ENCODE data around the gene NCAM2. TPM values are rescaled to one million over a fixed set of nuclear protein-coding genes. Genes with fewer than 3 reads are reported as not detected.

Gene NCAM2
- total RNA-seq, 1 experiment from 2014 or later = 2.4 TPM

GRCh38 chr21:21468003-21468402 lies 469.8 kb downstream of the NCAM2 start:
- Histone ChIP-seq H4K20me1 (ENCODE audit: low read length) (no peaks in the 10 kb centered on the region), H3F3A (ENCODE audit: low read length, unreplicated experiment) (no peaks in the 10 kb centered on the region), H3K27ac (ENCODE audit: low read length) (no peak overlapping the region), H3K4me2 (ENCODE audit: low read length) (no peak overlapping the region), H3K36me3 (ENCODE audit: low read depth, low read length) (no peaks in the 10 kb centered on the region), H3K4me1 (ENCODE audit: insufficient read depth, low read length) (no peaks in the 10 kb centered on the region), H3K9me3 (ENCODE audit: low read length) (no peaks in the 10 kb centered on the region), H3K9me2 (replicated peaks; ENCODE audit: low read length) (no peaks in the 10 kb centered on the region), H3K79me2 (ENCODE audit: low read length) (no peaks in the 10 kb centered on the region), H3K27me3 (ENCODE audit: low read length) (no peaks in the 10 kb centered on the region), H3K4me3 (ENCODE audit: low read length) (no peak overlapping the region), H2AFZ (ENCODE audit: low read length) (no peak overlapping the region), H3K9ac (ENCODE audit: low read length) (no peak overlapping the region)
- no peak for TF ChIP-seq EZH2 (IDR thresholded peaks at IDR 0.05; ENCODE audit: low read length, unreplicated experiment)
- intact Hi-C loops (cut with micrococcal nuclease) = no loop called here
- no peak for ATAC-seq
- CTCF ChIA-PET = no interaction called here
- POLR2A ChIA-PET (ENCODE audit: unreplicated experiment) = no interaction called here
- BruUV-seq (replicated peaks) = no TSS peak
- DNase-seq = no peak

GRCh38 chr21:21481239-21481638 lies 483.0 kb downstream of the NCAM2 start:
- Histone ChIP-seq H3K4me2 (ENCODE audit: low read length) (no peak overlapping the region), H3K9ac (ENCODE audit: low read length) (no peak overlapping the region), H3F3A (ENCODE audit: low read length, unreplicated experiment) (no peaks in the 10 kb centered on the region), H3K4me1 (ENCODE audit: insufficient read depth, low read length) (no peaks in the 10 kb centered on the region), H2AFZ (ENCODE audit: low read length) (no peak overlapping the region), H3K4me3 (ENCODE audit: low read length) (no peak overlapping the region), H3K79me2 (ENCODE audit: low read length) (no peaks in the 10 kb centered on the region), H3K36me3 (ENCODE audit: low read depth, low read length) (no peaks in the 10 kb centered on the region), H3K9me3 (ENCODE audit: low read length) (0 out of 2 replicates have a peak, but pooled peaks cover 3% of the 10 kb centered on the region), H3K27me3 (ENCODE audit: low read length) (no peaks in the 10 kb centered on the region), H3K9me2 (replicated peaks; ENCODE audit: low read length) (no peaks in the 10 kb centered on the region), H4K20me1 (ENCODE audit: low read length) (no peaks in the 10 kb centered on the region), H3K27ac (ENCODE audit: low read length) (no peak overlapping the region)
- ATAC-seq (no peak), DNase-seq (no peak)
- intact Hi-C loops (cut with micrococcal nuclease) = no loop called here
- no TSS peak for BruUV-seq (replicated peaks)
- ChIA-PET CTCF (no interaction called here), POLR2A (ENCODE audit: unreplicated experiment) (no interaction called here)
- TF ChIP-seq CTCF (conservative IDR thresholded peaks at IDR 0.05; ENCODE audit: low read depth, low read length) = no peak
- no peak for TF ChIP-seq EZH2phosphoT487 (IDR thresholded peaks at IDR 0.05; ENCODE audit: borderline replicate concordance, low read length)
- TF ChIP-seq EZH2 (IDR thresholded peaks at IDR 0.05; ENCODE audit: low read length, unreplicated experiment) = no peak

- ATAC-seq (no peak), DNase-seq (no peak)
- no peak overlapping the region for H3K9ac ChIP-seq (ENCODE audit: low read length)
- no peak overlapping the region for H3K27ac ChIP-seq (ENCODE audit: low read length)
- no peaks in the 10 kb centered on the region for H3K9me2 ChIP-seq (replicated peaks; ENCODE audit: low read length)
- no peaks in the 10 kb centered on the region for H3F3A ChIP-seq (ENCODE audit: low read length, unreplicated experiment)
- H3K4me3 ChIP-seq (ENCODE audit: low read length) = no peak overlapping the region
- no peaks in the 10 kb centered on the region for H4K20me1 ChIP-seq (ENCODE audit: low read length)
- no TSS peak for BruUV-seq (replicated peaks)
- no peaks in the 10 kb centered on the region for H3K36me3 ChIP-seq (ENCODE audit: low read depth, low read length)
- 0 out of 2 replicates have a peak, but pooled peaks cover 5% of the 10 kb centered on the region for H3K9me3 ChIP-seq (ENCODE audit: low read length)
- H3K79me2 ChIP-seq (ENCODE audit: low read length) = no peaks in the 10 kb centered on the region
- ChIA-PET POLR2A (ENCODE audit: unreplicated experiment) (no interaction called here), CTCF (no interaction called here)
- no peak overlapping the region for H3K4me2 ChIP-seq (ENCODE audit: low read length)
- no peaks in the 10 kb centered on the region for H3K27me3 ChIP-seq (ENCODE audit: low read length)
- intact Hi-C loops (cut with micrococcal nuclease) = no loop called here
- H3K4me1 ChIP-seq (ENCODE audit: insufficient read depth, low read length) = no peaks in the 10 kb centered on the region
- TF ChIP-seq CTCF (conservative IDR thresholded peaks at IDR 0.05; ENCODE audit: low read depth, low read length) = no peak
- TF ChIP-seq EZH2 (IDR thresholded peaks at IDR 0.05; ENCODE audit: low read length, unreplicated experiment) = no peak
- no peak for TF ChIP-seq EZH2phosphoT487 (IDR thresholded peaks at IDR 0.05; ENCODE audit: borderline replicate concordance, low read length)
- no peak overlapping the region for H2AFZ ChIP-seq (ENCODE audit: low read length)
These were observed 510.6 kb downstream of the NCAM2 start for GRCh38 chr21:21508859-21509258.

Data from PC-3 (cell line).